Gastrocnemius medialis (tissue), 4 donors: ENCODE results near the gene NECTIN1.

ENCODE experiments used
- CTCF ChIP-seq, 5 experiments: fragments of 450-650 bp in 3 of 5; fragments of 200-600 bp in 2 of 5; sonication (generic) in 2 of 5; IDR thresholded peaks in 4 of 5; conservative IDR thresholded peaks in 1 of 5; 1 replicate in 4 of 5; 2 replicates in 1 of 5; pipeline ENCODE4 v1.5.1; 2016 to 2019; ENCODE audit warnings: antibody characterized with exemption in 5 of 5, mild to moderate bottlenecking in 3 of 5, moderate library complexity in 3 of 5
- POLR2A ChIP-seq, 2 donors: fragments of 450-650 bp; IDR thresholded peaks; one replicate each; pipeline ENCODE4 v1.6.1; 2017; ENCODE audit warnings: antibody characterized with exemption in 2 of 2, mild to moderate bottlenecking in 2 of 2, moderate library complexity in 2 of 2

GRCh38 chr11:119645018-119645417 is 84.0 kb downstream of the NECTIN1 start:
- TF ChIP-seq CTCF (IDR thresholded peaks at IDR 0.05 in 4 of 5, conservative IDR thresholded peaks at IDR 0.05 in 1 of 5): no peak
- no peak for TF ChIP-seq POLR2A (IDR thresholded peaks at IDR 0.05)
